UCSD-AML1 (cell line): ENCODE data around the gene FNIP1.
A peak's percentile ranks its signal among the peaks of the same experiment; 100 is the strongest.
"Not testable (repeated sequence)": the region's sequence is repeated elsewhere in the genome, so short reads cannot be mapped to it uniquely, and the experiment has no call there.

Experiments used
- DNase-seq: peaks from one replicate; lab custom pipeline; 2025; ENCODE audit not compliant: unreplicated experiment; lab: John Stamatoyannopoulos, UW

The FNIP1 gene

GRCh38 chr5:131754363-131754762 is 42.5 kb downstream of the FNIP1 start:
- no peak for DNase-seq

- no peak for DNase-seq
Measured at GRCh38 chr5:131751506-131751905, 45.3 kb downstream of the FNIP1 start.

DNA sequence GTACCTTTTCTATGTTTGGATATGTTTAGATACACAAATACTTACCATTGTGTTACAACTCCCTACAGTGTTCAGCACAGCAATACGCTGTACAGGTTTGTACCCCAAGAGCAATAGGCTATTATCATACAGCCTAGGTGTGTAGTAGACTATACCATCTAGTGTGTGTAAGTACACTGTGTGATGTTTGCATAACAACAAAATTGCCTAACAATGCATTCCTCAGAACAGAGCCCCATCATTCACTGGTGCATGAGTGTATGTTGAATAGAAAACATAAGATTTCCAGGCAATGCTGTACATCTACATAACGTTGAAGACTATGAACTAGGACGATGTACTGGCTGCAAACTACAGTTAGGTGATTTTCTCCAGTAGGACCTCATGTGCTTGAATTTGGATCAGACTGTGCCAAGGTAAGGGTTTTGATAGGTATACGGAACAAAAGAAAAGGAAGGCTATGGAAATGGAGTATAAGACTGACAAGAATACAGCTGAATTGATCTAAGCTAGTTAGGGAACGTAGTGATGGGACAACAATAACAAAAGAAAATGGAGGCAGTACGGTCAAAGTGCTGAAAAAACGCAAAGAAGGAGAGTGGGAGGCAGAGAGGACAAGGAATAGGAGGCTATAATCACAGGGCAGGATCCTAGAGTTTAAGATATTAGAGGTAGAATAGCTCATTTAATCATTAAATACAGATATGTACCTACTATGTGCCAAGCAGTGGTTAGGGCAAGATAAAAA is 46.9 kb downstream of the FNIP1 start:
- no peak for DNase-seq

- DNase-seq: no peak
Measured at GRCh38 chr5:131749138-131749537, 47.7 kb downstream of the FNIP1 start.

- no peak for DNase-seq
Measured at GRCh38 chr5:131747180-131748105, 49.4 kb downstream of the FNIP1 start.

- DNase-seq: no peak
Measured at GRCh38 chr5:131746423-131746822, 50.4 kb downstream of the FNIP1 start.

GRCh38 chr5:131745703-131746102 is 51.1 kb downstream of the FNIP1 start:
- DNase-seq: no peak

DNA sequence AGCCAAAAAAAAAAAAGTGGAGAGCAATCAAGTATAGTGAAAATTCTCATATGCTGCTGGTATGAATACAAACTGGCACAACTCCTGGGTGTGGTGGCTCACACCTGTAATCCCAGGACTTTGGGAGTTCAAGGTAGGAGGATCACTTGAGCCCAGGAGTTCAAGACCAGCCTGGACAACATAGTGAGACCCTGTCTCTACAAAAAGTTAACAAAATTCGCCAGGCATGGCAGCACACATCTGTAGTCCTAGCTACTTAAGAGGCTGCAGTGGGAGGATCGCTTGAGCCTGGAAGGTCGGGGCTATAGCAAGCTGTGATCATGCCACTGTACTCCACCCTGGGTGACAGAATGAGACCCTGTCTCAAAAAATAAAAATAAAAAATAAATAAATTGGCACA is 51.7 kb downstream of the FNIP1 start:
- DNase-seq: no peak

GRCh38 chr5:131740477-131740876 is 56.3 kb downstream of the FNIP1 start:
- DNase-seq: no peak

- no peak for DNase-seq
Measured at GRCh38 chr5:131735393-131735792, 61.4 kb downstream of the FNIP1 start.

DNA sequence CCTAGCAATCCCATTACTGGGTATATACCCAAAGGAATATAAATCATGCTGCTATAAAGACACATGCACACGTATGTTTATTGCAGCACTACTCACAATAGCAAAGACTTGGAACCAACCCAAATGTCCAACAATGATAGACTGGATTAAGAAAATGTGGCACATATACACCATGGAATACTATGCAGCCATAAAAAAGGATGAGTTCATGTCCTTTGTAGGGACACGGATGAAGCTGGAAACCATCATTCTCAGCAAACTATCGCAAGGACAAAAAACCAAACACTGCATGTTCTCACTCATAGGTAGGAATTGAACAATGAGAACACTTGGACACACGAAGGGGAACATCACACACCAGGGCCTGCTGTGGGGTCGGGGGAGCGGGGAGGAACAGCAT is 61.9 kb downstream of the FNIP1 start:
- not testable (repeated sequence) for DNase-seq

- DNase-seq: not testable (repeated sequence)
Measured at GRCh38 chr5:131729292-131729691, 67.5 kb downstream of the FNIP1 start.

DNA sequence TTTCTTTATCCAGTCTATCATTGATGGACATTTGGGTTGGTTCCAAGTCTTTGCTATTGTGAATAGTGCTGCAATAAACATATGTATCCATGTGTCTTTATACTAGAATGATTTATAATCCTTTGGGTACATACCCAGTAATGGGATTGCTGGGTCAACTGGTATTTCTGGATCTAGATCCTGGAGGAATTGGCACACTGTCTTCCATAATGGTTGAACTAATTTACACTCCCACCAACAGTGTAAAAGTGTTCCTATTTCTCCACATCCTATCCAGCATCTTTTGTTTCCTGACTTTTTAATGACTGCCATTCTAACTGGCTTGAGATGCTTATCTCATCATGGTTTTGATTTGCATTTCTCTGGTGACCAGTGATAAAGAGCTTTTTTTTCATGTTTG is 72.7 kb downstream of the FNIP1 start:
- DNase-seq: not testable (repeated sequence)

- no peak for DNase-seq
Measured at GRCh38 chr5:131720714-131721113, 76.1 kb downstream of the FNIP1 start.

DNA sequence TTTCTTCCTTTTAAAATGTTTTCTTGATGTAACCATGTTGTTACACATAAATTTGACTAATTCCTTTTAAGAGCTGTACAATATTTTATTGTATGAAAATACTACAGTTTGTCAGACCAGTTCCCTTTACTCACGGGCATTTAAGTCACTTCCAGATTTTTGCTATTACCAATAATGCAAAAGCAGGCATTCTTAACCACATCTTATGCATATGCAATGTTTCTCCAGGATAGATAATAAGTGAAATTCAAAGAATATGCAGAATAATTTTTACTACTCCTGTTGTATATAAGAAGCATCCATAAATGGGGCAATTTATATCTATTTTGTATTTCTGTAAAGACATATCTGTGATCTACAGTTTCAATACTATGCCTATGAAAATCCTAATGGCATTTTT is 77.3 kb downstream of the FNIP1 start:
- no peak for DNase-seq

DNA sequence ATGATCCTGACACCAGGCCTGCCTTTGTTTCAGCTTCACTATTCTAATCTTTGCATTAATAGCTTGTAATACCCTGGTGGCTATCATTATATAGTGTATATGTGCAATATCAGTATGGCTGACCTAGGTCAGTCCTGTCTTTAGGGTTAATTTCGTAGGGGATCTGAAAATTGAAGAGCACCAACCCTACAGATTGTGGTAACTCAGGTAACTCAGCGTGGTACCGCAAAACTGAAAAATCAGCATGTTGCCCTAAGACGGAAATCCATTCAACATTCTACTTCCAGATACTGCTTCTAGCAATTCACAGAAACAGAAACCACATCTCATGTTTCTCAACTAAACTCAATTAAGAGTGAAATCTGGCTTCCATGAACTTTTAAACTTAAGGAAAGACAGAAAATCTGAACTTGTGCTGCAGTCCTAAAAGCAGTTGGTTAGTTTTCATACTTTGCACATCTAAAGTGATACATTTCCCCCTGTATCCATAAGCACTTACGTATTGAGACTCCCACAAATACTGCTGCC is 78.3 kb downstream of the FNIP1 start:
- no peak for DNase-seq

GRCh38 chr5:131717164-131717563 is 79.7 kb downstream of the FNIP1 start:
- not testable (repeated sequence) for DNase-seq

DNA sequence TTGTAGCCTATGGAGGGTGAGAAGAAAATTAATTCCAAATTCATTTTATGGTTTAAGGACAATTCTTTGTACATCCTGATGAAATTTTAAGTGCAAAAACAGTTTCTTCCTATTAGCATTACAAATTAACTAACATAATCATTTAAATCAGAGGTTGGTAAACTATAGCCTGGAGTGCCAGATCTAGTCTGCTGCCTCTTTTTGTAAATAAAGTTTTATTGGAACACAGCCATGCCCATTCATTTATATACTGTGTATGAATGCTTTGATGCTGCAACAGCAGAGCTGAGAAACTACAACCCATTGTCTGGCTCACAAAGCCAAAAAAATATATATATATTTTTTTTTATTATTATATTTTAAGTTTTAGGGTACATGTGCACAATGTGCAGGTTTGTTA is 80.2 kb downstream of the FNIP1 start:
- DNase-seq: no peak

DNA sequence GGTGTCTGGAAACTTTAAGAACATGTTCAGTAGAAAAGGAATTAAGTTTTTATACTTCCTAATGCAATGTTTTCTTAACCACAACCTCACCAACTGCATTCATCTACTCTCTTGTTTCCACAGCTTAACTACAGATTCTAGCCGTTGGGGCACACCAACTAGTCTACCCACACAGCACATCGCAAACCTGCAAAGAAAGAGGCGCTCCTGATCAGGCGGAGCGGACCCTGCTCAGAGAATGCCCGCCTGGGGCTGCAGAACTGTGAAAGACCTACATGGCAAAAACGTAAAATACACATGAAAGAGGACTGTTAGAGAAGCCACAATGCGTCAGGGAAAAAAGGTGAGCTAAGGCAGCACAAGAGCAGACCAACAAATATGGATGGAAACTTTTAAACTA is 86.4 kb downstream of the FNIP1 start:
- DNase-seq: no peak

- DNase-seq: no peak
Measured at GRCh38 chr5:131709043-131709442, 87.8 kb downstream of the FNIP1 start.

- peak; percentile 8 for DNase-seq
Measured at GRCh38 chr5:131706281-131706680, 90.5 kb downstream of the FNIP1 start.

- no peak for DNase-seq
Measured at GRCh38 chr5:131694926-131695325, 101.9 kb downstream of the FNIP1 start.
